ENCODE measurements around the gene MOB3A. TPM values are rescaled to one million over a fixed set of nuclear protein-coding genes. Genes with fewer than 3 reads are reported as not detected.
"Not testable (repeated sequence)": the region's sequence is repeated elsewhere in the genome, so short reads cannot be mapped to it uniquely, and the experiment has no call there.

Gene MOB3A
- total and polyA plus RNA-seq, 2 experiments from 2014 or later = 15.7 to 25.1 TPM

- Histone ChIP-seq H3K4me3 (peak within 1 kb of the TSS; percentile 43), H3K9me3 (ENCODE audit: low read depth) (no peaks in the 10 kb centered on the region), H3K9me2 (replicated peaks; ENCODE audit: insufficient read depth) (no peaks in the 10 kb centered on the region), H3K4me1 (ENCODE audit: insufficient read depth) (peaks cover 20% of the 10 kb centered on the region), H3K27me3 (no peaks in the 10 kb centered on the region), H3K79me2 (peaks cover 35% of the 10 kb centered on the region), H4K20me1 (ENCODE audit: insufficient read depth, poor library complexity, severe bottlenecking) (no peaks in the 10 kb centered on the region), H3K36me3 (replicated peaks; ENCODE audit: insufficient read depth, low read depth) (no peaks in the 10 kb centered on the region), H3K4me2 (peak within 1 kb of the TSS; percentile 92), H2AFZ (peak within 1 kb of the TSS; percentile 24), H3K27ac (peak within 1 kb of the TSS; percentile 93)
- WGBS (ENCODE audit: low lambda C conversion rate, missing lambda C conversion rate) = 1% methylated on average over 31 of the region's 70 CpGs
- peak; percentile 45 for TF ChIP-seq CTCF (IDR thresholded peaks at IDR 0.05; ENCODE audit: poor library complexity)
- no peak for TF ChIP-seq EZH2 (IDR thresholded peaks at IDR 0.05; ENCODE audit: borderline replicate concordance)
- DNase-seq (ENCODE audit: low spot score) = peak; percentile 100
These were observed 515 bp upstream of the MOB3A start, which contains the start of gene IZUMO4 for GRCh38 chr19:2096480-2097202. IZUMO4 (plus strand) TSS chr19:2096915; CDS start chr19:2096946, 31 bp downstream.

- H3K27ac ChIP-seq; H3K9me3 ChIP-seq (ENCODE audit: low read depth); H4K20me1 ChIP-seq (ENCODE audit: insufficient read depth, poor library complexity, severe bottlenecking); H3K36me3 ChIP-seq (replicated peaks; ENCODE audit: insufficient read depth, low read depth); DNase-seq (ENCODE audit: low spot score); H3K9me2 ChIP-seq (replicated peaks; ENCODE audit: insufficient read depth); H2AFZ ChIP-seq; H3K4me3 ChIP-seq; H3K4me2 ChIP-seq; H3K27me3 ChIP-seq: not testable (repeated sequence)
- Histone ChIP-seq H3K4me1 (ENCODE audit: insufficient read depth) (peaks cover 22% of the 10 kb centered on the region), H3K79me2 (peaks cover 62% of the 10 kb centered on the region)
- 99% methylated on average over 13 of the region's 13 CpGs for WGBS (ENCODE audit: low lambda C conversion rate, missing lambda C conversion rate)
These were observed 4.1 kb downstream of the MOB3A start for GRCh38 chr19:2091926-2092525.

GRCh38 chr19:2089727-2090053, 6.4 kb downstream of the MOB3A start:
- WGBS (ENCODE audit: low lambda C conversion rate, missing lambda C conversion rate) = 79% methylated on average over 2 of the region's 2 CpGs
- H3K9me2 ChIP-seq (replicated peaks; ENCODE audit: insufficient read depth) = no peaks in the 10 kb centered on the region
- no peaks in the 10 kb centered on the region for H3K9me3 ChIP-seq (ENCODE audit: low read depth)
- no peaks in the 10 kb centered on the region for H3K27me3 ChIP-seq
- no peak overlapping the region for H2AFZ ChIP-seq
- peaks cover 55% of the 10 kb centered on the region for H3K79me2 ChIP-seq
- no peak overlapping the region for H3K4me3 ChIP-seq
- H3K4me2 ChIP-seq = no peak overlapping the region
- no peaks in the 10 kb centered on the region for H3K36me3 ChIP-seq (replicated peaks; ENCODE audit: insufficient read depth, low read depth)
- DNase-seq (ENCODE audit: low spot score) = no peak
- H3K4me1 ChIP-seq (ENCODE audit: insufficient read depth) = peaks cover 10% of the 10 kb centered on the region
- no peak for TF ChIP-seq CTCF (IDR thresholded peaks at IDR 0.05; ENCODE audit: poor library complexity)
- TF ChIP-seq EZH2phosphoT487 (IDR thresholded peaks at IDR 0.05; ENCODE audit: low read depth, severe bottlenecking, unreplicated experiment) = no peak
- TF ChIP-seq EZH2 (IDR thresholded peaks at IDR 0.05; ENCODE audit: borderline replicate concordance) = no peak
- peaks cover 4% of the 10 kb centered on the region for H4K20me1 ChIP-seq (ENCODE audit: insufficient read depth, poor library complexity, severe bottlenecking)
- H3K27ac ChIP-seq = no peak overlapping the region

- H3K4me3 ChIP-seq = no peak overlapping the region
- no peak overlapping the region for H2AFZ ChIP-seq
- WGBS (ENCODE audit: low lambda C conversion rate, missing lambda C conversion rate) = 78% methylated on average over 16 of the region's 16 CpGs
- H3K4me2 ChIP-seq = no peak overlapping the region
- H3K9me3 ChIP-seq (ENCODE audit: low read depth) = no peaks in the 10 kb centered on the region
- H3K36me3 ChIP-seq (replicated peaks; ENCODE audit: insufficient read depth, low read depth) = no peaks in the 10 kb centered on the region
- TF ChIP-seq CTCF (IDR thresholded peaks at IDR 0.05; ENCODE audit: poor library complexity) = no peak
- TF ChIP-seq EZH2phosphoT487 (IDR thresholded peaks at IDR 0.05; ENCODE audit: low read depth, severe bottlenecking, unreplicated experiment) = no peak
- TF ChIP-seq EZH2 (IDR thresholded peaks at IDR 0.05; ENCODE audit: borderline replicate concordance) = no peak
- H3K27me3 ChIP-seq = no peaks in the 10 kb centered on the region
- H3K9me2 ChIP-seq (replicated peaks; ENCODE audit: insufficient read depth) = no peaks in the 10 kb centered on the region
- peaks cover 49% of the 10 kb centered on the region for H3K79me2 ChIP-seq
- peaks cover 4% of the 10 kb centered on the region for H4K20me1 ChIP-seq (ENCODE audit: insufficient read depth, poor library complexity, severe bottlenecking)
- DNase-seq (ENCODE audit: low spot score) = no peak
- no peak overlapping the region for H3K27ac ChIP-seq
- peaks cover 5% of the 10 kb centered on the region for H3K4me1 ChIP-seq (ENCODE audit: insufficient read depth)
These were observed 7.0 kb downstream of the MOB3A start for GRCh38 chr19:2089001-2089711.
